CD14-positive monocyte (primary cell): ENCODE results near the gene SCIN. TPM values are rescaled to one million over a fixed set of nuclear protein-coding genes. Genes with fewer than 3 reads are reported as not detected.

ENCODE experiments used
- DNase-seq, 3 donors: peaks; one replicate each; pipeline ENCODE4 v3.0.0-alpha.2; 2011 to 2022
- H2AFZ ChIP-seq: 2 replicates; pipeline ENCODE4 v1.6.0; 2012; ENCODE audit warnings: mild to moderate bottlenecking, low read depth, low read length, inconsistent platforms; ENCODE audit not compliant: insufficient read depth, poor library complexity, severe bottlenecking
- H3K27ac ChIP-seq, 2 donors: 1 replicate in 1 of 2; 2 replicates in 1 of 2; pipeline ENCODE4 v1.5.1; 2012 to 2013; ENCODE audit warnings: low read length in 2 of 2, control low read depth in 1 of 2, inconsistent platforms in 1 of 2, low read depth in 1 of 2, mild to moderate bottlenecking in 1 of 2
- H3K27me3 ChIP-seq, 2 donors: one replicate each; pipeline versions ENCODE4 v1.6.0 to v1.6.1; 2011 to 2013; ENCODE audit warnings: low read length in 2 of 2; ENCODE audit not compliant: control insufficient read depth in 2 of 2, insufficient read depth in 2 of 2
- H3K36me3 ChIP-seq, 2 donors: replicated peaks in 1 of 2; 1 replicate in 1 of 2; 2 replicates in 1 of 2; pipeline versions ENCODE4 v1.5.1 to v1.6.1; 2012 to 2013; ENCODE audit warnings: low read length in 2 of 2, control low read depth in 1 of 2, inconsistent platforms in 1 of 2, mild to moderate bottlenecking in 1 of 2; ENCODE audit not compliant: insufficient read depth in 2 of 2, control insufficient read depth in 1 of 2
- H3K4me1 ChIP-seq, 2 donors: 1 replicate in 1 of 2; 2 replicates in 1 of 2; pipeline versions ENCODE4 v1.5.1 to v1.6.1; 2012 to 2013; ENCODE audit warnings: low read length in 2 of 2, control low read depth in 1 of 2, inconsistent platforms in 1 of 2, mild to moderate bottlenecking in 1 of 2, moderate library complexity in 1 of 2; ENCODE audit not compliant: insufficient read depth in 2 of 2, control insufficient read depth in 1 of 2
- H3K4me2 ChIP-seq: replicated peaks from 2 replicates; pipeline ENCODE3; 2012; ENCODE audit warnings: low read length, moderate library complexity, mild to moderate bottlenecking; ENCODE audit not compliant: poor library complexity, severe bottlenecking; ENCODE audit errors: extremely low read depth
- H3K4me3 ChIP-seq, 3 experiments: fragments of 200-600 bp in 1 of 3; sonication (generic) in 1 of 3; replicated peaks in 1 of 3; 1 replicate in 2 of 3; 2 replicates in 1 of 3; pipeline ENCODE4 v1.5.1; 2011 to 2013; ENCODE audit warnings: low read length in 3 of 3, mild to moderate bottlenecking in 3 of 3, control low read depth in 2 of 3, low read depth in 2 of 3, inconsistent platforms in 1 of 3, moderate library complexity in 1 of 3
- H3K79me2 ChIP-seq: 2 replicates; pipeline ENCODE4 v1.6.0; 2012; ENCODE audit warnings: mild to moderate bottlenecking, control low read depth, inconsistent platforms, low read length, moderate library complexity; ENCODE audit not compliant: insufficient read depth
- H3K9ac ChIP-seq: 2 replicates; pipeline ENCODE4 v1.6.0; 2017; ENCODE audit warnings: low read length, mild to moderate bottlenecking; ENCODE audit not compliant: insufficient read depth, poor library complexity, severe bottlenecking
- H3K9me3 ChIP-seq, 2 donors: replicated peaks in 1 of 2; 1 replicate in 1 of 2; 2 replicates in 1 of 2; pipeline versions ENCODE4 v1.5.1 to v1.6.1; 2012 to 2013; ENCODE audit warnings: low read length in 2 of 2, control low read depth in 1 of 2; ENCODE audit not compliant: control insufficient read depth in 1 of 2, insufficient read depth in 1 of 2
- H4K20me1 ChIP-seq: 2 replicates; pipeline ENCODE4 v1.6.0; 2012; ENCODE audit warnings: mild to moderate bottlenecking, low read length, control low read depth, moderate library complexity; ENCODE audit not compliant: insufficient read depth
- H3K27ac Mint-ChIP-seq, 7 donors: one replicate each; pipeline ENCODE4 v1.8.0; 2020; ENCODE audit warnings: mild to moderate bottlenecking in 7 of 7, mixed read lengths in 7 of 7, moderate library complexity in 6 of 7, inconsistent platforms in 2 of 7
- H3K27me3 Mint-ChIP-seq, 3 donors: one replicate each; pipeline ENCODE4 v1.8.0; 2021 to 2022; ENCODE audit warnings: low read depth in 3 of 3, mild to moderate bottlenecking in 3 of 3, mixed read lengths in 3 of 3, moderate library complexity in 3 of 3, inconsistent platforms in 1 of 3
- H3K36me3 Mint-ChIP-seq, 2 donors: one replicate each; pipeline ENCODE4 v1.8.0; 2020; ENCODE audit warnings: mixed read lengths in 2 of 2, inconsistent platforms in 1 of 2, mild to moderate bottlenecking in 1 of 2
- H3K4me1 Mint-ChIP-seq: one replicate; pipeline ENCODE4 v1.8.0; 2020; ENCODE audit warnings: mild to moderate bottlenecking, mixed read lengths
- H3K4me3 Mint-ChIP-seq, 2 donors: one replicate each; pipeline ENCODE4 v1.8.0; 2020; ENCODE audit warnings: mild to moderate bottlenecking in 2 of 2, mixed read lengths in 2 of 2, moderate library complexity in 1 of 2
- H3K9me3 Mint-ChIP-seq, 7 donors: one replicate each; pipeline ENCODE4 v1.8.0; 2020 to 2022; ENCODE audit warnings: mixed read lengths in 7 of 7, mild to moderate bottlenecking in 6 of 7, moderate library complexity in 6 of 7, inconsistent platforms in 2 of 7
- CTCF ChIP-seq: fragments of 200-600 bp; IDR thresholded peaks from one replicate; pipeline ENCODE4 v1.8.0; 2022; ENCODE audit warnings: antibody characterized with exemption, mild to moderate bottlenecking
- WGBS: methylation state at CpG from one replicate; pipeline ENCODE4 v1.1.5; 2013; ENCODE audit warnings: missing lambda C conversion rate; ENCODE audit not compliant: insufficient coverage; 5-methylcytosine and 5-hydroxymethylcytosine counted together
- intact Hi-C, 2 donors: fragments of 100-400 bp; cut with micrococcal nuclease; formaldehyde crosslinking; loops; one replicate each; pipeline versions ENCODE4 v1.15.0 to v1.15.1; 2023
- polyA plus RNA-seq, 3 donors: library from polyadenylated mRNA; depleted of rRNA in 1 of 3; unstranded in 2 of 3; stranded (reverse) in 1 of 3; fragments of 300-500 nt in 2 of 3; fragments of >200 nt in 1 of 3; fragmentation: Illumina TruSeq in 2 of 3; gene quantifications; 1 replicate in 2 of 3; 2 replicates in 1 of 3; pipeline ENCODE4 v1.2.3, GENCODE V29; 2012 to 2021

The SCIN gene
- polyA plus RNA-seq, 3 donors, result 0.08 TPM; not detected in 2

DNA sequence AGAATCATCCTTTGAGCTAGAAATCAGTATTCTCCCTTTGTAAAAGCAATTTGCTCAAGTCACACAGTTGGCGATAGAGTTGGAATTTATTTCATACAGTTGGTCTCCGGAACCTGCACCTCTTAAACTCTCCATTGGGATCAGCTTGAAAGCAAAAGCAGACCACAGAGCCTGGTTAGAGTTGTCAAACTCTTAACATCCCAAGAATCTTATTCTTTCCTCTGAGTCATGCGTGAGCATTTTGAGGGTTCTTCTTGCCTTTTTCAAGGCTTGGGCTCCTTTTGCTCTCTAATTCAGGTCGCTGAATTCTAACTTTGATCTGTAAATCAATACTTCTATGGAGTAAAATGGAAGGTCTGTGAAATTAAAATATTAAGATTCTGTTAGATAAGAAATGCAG is 19.6 kb upstream of the SCIN start:
- H3K4me1 ChIP-seq, result peaks cover 4 to 12% of the 10 kb centered on the region in 2 donors
- H3K79me2 ChIP-seq, result no peaks in the 10 kb centered on the region
- no peak for TF ChIP-seq CTCF
- peaks cover 0 to 7% (median 3%) of the 10 kb centered on the region in 7 donors for H3K9me3 Mint-ChIP-seq
- no peak overlapping the region for H3K4me3 ChIP-seq
- no peaks in the 10 kb centered on the region for H3K36me3 ChIP-seq
- H4K20me1 ChIP-seq, result no peaks in the 10 kb centered on the region
- WGBS, result 100% methylated on average over 2 of the region's 4 CpGs
- H3K9ac ChIP-seq, result no peak overlapping the region
- H3K36me3 Mint-ChIP-seq, result no peaks in the 10 kb centered on the region
- H3K9me3 ChIP-seq, result no peaks in the 10 kb centered on the region
- no peak for DNase-seq
- no peak overlapping the region for H3K27ac ChIP-seq
- no peak overlapping the region for H3K27ac Mint-ChIP-seq
- no peak overlapping the region for H2AFZ ChIP-seq
- intact Hi-C loops, result no loop called here
- H3K27me3 ChIP-seq, result no peaks in the 10 kb centered on the region
- no peak overlapping the region for H3K4me3 Mint-ChIP-seq
- H3K4me1 Mint-ChIP-seq, result peaks cover 16% of the 10 kb centered on the region
- no peak overlapping the region for H3K4me2 ChIP-seq
- no peaks in the 10 kb centered on the region for H3K27me3 Mint-ChIP-seq

- H3K36me3 Mint-ChIP-seq, result no peaks in the 10 kb centered on the region
- peak in 2 of 3 donors; percentile 6 to 14 for DNase-seq
- peaks cover 16% of the 10 kb centered on the region for H3K4me1 Mint-ChIP-seq
- H3K9me3 ChIP-seq, result peaks cover 4% of the 10 kb centered on the region in 2 donors
- no peak overlapping the region for H2AFZ ChIP-seq
- peaks cover 4 to 12% of the 10 kb centered on the region in 2 donors for H3K4me1 ChIP-seq
- WGBS, result no CpG with 5 or more reads among the region's 1 CpG
- H3K4me2 ChIP-seq, result no peak overlapping the region
- H3K36me3 ChIP-seq, result no peaks in the 10 kb centered on the region
- no peaks in the 10 kb centered on the region for H4K20me1 ChIP-seq
- H3K9me3 Mint-ChIP-seq, result peaks cover 5 to 14% (median 7%) of the 10 kb centered on the region in 7 donors
- H3K9ac ChIP-seq, result no peak overlapping the region
- TF ChIP-seq CTCF, result no peak
- no peak overlapping the region for H3K27ac Mint-ChIP-seq
- H3K27ac ChIP-seq, result no peak overlapping the region
- H3K27me3 ChIP-seq, result no peaks in the 10 kb centered on the region
- H3K27me3 Mint-ChIP-seq, result no peaks in the 10 kb centered on the region
- intact Hi-C loops, result no loop called here
- H3K4me3 ChIP-seq, result no peak overlapping the region
- H3K79me2 ChIP-seq, result no peaks in the 10 kb centered on the region
- H3K4me3 Mint-ChIP-seq, result no peak overlapping the region
These were observed 17.6 kb upstream of the SCIN start for GRCh38 chr7:12552876-12553275.
